GM19455 (cell line): ENCODE results near the gene STARD5.

Source experiments
- ATAC-seq: cut with Tn5 transposase; IDR thresholded peaks from one replicate; pipeline ENCODE4 v1.9.1; 2021; ENCODE audit not compliant: unreplicated experiment

STARD5 gene

DNA sequence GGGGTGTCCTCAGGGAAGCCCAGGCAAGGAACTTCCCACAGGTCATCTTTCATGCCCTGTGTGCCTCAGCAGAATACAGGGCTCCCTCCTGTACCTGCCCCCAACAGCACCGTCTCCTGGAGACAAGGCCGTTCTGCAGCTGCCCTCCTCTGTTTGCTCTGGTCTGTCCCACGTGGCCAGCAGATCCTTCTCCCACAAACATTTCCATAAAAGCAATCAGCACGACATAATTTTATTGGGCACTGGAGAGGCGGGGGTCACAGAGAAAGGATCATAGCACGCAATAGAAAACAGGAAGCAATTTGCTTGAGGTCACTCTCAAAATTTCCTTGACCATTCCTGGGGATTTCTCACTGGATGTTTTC lies 29.4 kb downstream of the STARD5 start:
- no peak for ATAC-seq

DNA sequence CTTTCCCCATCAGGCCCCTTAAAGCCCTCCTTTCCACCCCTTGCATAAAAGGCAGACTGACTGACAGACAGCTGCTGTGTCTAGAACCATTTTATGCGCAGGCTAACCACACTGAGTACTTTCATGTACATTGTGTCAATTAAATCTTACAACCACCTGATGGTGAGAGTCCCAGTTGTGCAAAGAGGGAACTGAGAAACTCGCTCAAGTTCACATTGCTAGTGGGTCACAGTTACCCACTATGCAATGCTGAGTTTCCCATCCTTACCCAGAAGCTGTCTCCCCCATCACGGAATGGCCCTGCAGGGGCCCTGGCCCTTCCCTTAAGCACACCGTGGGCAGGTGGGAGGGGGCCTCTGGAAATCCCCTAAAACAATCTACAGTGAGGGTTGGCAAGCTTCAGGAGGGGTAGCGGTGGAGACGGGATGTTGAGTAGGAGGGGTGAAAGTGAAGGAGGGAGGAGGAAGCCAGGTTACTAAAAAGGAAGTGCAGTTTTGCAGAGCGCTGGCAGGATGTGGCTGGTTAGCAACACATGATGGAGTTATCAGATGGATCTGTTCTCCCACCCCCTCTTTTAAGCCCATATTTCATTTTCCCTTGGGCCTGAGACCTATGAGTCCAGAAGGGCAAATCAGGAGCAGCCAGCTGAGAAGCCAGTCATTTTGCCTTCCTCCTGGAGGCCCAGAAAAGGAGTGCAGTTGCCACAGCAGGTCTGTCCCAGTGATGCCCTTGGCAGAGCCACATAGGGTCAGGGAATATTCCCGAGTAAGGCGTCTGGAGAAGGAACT lies 30.0 kb downstream of the STARD5 start:
- peak; percentile 67 for ATAC-seq

DNA sequence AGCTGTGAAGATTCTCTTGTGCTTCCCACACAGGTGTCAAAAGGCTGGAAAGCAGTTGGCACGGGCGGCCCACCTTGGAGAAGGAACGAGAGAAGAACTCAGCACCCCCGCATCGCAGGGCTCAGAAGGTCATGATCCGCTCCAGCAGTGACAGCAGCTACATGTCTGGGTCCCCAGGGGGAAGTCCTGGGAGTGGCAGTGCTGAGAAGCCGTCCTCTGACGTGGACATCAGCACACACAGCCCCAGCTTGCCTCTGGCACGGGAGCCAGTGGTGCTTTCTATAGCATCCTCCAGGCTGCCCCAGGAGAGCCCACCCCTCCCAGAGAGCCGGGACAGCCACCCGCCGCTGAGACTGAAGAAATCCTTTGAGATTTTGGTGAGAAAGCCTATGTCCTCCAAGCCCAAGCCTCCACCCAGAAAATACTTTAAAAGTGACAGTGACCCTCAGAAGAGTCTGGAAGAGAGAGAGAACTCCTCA lies 31.4 kb downstream of the STARD5 start:
- peak; percentile 32 for ATAC-seq

DNA sequence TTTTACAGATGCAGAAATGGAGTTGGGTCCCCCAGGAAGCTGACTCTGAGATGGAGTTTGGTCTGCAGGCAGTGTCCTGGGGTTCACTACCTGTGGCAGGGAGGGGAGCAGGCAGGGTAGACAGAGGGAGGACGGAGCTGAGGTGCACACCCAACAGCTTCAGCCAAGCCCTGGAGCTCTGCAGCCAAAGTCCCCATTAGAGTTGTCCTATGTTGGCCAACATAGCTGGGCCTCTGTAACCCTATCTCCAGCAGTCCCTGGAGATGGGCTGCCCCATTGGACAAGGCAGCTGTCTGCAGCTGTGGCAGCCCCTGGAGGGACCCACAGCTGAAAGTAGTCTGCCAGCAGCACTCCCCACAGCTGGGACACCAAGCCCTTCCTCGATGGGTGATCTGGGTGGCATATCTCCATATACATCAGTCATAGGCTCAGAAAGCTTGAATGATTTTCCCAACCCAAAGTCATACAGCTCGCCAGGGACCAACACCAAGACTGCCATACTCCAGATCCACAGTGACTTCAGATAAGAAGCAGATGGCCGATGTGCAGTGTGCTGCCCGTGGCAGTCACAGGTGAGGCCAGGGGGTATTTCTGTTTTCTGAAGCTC lies 31.9 kb downstream of the STARD5 start:
- ATAC-seq, result peak; percentile 0

DNA sequence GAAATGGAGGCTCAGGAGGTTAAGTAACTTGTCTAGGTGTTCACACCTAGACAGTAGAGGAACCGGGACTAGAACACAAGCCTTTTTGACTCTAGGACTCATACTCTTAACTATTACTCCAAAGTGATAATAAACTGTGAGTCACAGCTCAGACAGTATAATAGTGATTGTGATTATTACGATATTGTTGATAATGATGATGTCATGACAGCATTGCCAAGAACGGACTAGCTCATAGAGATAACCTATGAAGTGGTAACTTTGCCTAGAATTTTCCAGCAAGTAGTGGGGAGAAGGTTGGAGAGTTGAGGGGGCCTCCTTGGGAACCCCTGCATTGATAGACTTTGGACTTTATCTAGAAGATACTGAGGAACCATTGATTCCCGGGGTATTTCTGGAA lies 34.0 kb downstream of the STARD5 start:
- ATAC-seq, result no peak

DNA sequence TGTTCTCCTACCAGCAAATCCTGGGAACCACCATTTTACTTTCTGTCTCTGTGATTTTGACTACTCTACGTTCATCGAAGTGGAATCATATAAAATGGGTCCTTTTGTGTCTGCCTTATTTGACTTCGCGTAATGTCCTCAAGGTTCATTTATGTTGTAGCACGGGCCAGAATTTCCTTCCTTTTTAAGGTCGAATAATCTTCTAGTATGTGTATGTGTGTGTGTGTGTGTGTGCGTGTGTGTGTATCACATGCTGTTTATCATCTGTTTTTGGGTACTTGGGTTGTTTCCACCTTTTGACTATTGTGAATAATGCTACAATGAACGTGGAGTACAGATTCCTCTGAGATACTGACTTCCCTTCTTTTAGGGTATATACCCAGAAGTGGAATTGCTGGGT lies 35.3 kb downstream of the STARD5 start:
- no peak for ATAC-seq

DNA sequence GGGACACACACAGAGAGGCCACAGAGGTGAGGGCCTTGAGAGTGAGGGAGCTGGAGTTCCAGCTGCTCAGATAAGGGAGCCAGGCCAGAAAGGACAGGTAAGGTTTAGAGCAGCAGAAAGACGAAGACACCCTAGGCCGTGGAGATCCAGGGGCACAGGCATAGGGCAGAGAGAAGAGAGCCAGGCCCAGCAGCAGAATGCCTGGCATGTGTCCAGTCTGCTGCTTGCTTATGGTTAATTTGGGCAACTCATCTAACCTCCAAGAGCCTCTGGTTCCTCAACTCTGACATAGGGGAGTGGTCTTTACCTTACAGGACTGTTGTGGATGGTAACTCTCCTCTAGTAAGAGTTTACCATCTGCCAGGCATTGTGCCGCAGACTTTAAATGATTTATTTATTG lies 35.9 kb downstream of the STARD5 start:
- ATAC-seq, result no peak

DNA sequence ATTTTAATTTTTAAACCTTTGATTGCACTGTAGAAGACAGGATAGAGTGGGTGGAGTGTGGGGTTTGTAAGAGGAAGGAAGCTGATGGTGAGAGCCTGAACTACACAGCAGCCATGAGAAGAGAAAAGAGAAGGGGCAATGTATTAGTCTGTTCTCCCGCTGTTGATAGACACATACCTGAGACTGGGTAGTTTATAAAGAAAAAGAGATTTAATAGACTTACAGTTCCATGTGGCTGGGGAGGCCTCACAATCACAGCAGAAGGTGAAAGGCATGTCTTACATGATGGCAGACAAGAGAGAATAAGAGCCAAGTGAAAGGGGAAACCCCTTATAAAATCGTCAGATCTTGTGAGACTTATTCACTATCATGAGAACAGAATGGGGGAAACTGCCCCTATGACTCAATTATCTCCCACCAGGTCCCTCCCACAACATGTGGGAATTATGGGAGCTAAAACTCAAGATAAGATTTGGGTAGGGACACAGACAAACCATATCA lies 37.3 kb downstream of the STARD5 start:
- ATAC-seq, result peak; percentile 41

DNA sequence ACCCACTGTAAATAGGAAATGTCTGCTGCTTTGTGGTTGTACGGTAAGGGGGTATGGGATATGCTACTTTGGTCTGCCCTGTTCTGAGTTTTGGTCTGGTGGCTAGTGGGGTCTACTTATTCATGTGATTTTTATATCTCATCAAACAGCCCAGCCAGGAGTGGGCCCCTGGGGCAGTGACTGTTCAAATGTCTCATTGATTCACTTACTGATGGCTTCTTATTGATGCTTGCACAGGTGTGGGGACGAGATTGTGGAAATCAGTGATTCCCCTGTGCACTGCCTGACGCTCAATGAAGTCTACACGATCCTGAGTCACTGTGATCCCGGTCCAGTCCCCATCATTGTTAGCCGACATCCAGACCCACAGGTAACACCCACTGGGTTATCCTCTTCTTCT lies 38.5 kb downstream of the STARD5 start:
- ATAC-seq, result no peak

DNA sequence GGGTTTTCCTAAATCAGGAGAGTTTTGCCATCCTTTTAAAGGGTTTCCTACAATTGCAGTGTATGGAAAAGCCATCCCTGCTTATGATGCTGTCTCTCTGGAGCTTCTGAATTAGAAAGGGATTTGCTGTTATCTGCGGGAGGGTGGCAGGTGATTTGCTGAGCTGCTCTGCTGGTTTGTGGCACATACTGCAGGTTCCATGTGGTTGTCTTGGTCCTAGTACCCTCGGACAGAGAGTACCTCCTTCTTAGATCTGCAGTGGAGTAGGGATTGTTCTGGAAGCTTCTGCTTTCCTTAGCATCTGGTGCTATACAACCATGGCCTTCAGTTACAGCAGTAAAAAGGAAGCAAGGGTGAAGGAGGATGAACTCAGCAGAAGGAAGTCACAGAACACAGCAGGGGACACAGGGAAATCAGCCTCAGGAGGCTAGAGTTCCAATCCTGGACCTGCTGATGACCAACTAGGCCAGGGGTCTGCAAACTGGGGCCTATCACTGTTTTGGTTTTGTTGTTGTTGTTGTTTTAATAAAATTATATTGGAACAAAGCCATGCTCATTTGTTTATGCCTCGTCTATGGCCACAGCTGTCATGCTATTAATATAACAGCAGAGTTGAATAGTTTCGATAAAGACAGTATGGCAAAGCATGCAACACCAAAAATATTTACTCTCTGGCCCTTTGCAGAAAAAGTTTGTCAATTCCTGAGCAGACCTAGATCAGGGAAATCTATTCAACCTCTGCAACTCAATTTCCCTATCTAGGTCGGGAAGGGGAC lies 39.5 kb downstream of the STARD5 start:
- peak; percentile 78 for ATAC-seq

DNA sequence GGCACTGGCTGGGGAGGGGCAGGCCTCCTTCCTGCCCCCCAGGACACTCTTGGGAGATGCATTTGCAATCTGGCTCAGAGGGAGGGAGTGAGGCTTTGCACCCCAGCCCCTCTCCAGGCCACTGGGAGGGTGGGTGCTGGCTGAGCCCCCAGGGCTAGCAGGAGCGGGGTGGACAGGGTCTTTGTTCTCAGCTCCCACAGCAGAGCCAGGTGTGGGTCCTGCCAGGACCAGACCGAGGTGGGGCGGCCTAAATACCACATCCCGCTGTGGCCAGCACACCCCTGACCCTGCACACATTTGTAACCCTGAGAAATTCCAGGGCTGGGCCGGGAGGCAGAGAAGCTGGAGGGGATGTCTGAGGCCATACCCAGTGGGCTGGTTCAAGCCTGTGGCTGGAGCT lies 41.0 kb downstream of the STARD5 start:
- ATAC-seq, result no peak

DNA sequence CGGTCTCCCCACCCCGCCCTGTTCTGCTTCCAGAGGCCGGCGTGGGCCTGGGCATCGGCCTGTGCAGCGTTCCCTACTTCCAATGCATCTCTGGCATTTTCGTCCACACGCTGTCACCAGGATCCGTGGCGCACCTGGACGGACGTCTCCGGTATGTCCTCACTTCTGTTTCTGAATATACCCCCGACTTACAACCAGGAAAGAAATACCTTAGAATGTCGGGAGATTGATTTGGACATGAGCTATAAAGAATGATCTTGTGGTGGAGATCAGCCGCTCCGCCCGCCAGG lies 41.4 kb downstream of the STARD5 start:
- no peak for ATAC-seq

DNA sequence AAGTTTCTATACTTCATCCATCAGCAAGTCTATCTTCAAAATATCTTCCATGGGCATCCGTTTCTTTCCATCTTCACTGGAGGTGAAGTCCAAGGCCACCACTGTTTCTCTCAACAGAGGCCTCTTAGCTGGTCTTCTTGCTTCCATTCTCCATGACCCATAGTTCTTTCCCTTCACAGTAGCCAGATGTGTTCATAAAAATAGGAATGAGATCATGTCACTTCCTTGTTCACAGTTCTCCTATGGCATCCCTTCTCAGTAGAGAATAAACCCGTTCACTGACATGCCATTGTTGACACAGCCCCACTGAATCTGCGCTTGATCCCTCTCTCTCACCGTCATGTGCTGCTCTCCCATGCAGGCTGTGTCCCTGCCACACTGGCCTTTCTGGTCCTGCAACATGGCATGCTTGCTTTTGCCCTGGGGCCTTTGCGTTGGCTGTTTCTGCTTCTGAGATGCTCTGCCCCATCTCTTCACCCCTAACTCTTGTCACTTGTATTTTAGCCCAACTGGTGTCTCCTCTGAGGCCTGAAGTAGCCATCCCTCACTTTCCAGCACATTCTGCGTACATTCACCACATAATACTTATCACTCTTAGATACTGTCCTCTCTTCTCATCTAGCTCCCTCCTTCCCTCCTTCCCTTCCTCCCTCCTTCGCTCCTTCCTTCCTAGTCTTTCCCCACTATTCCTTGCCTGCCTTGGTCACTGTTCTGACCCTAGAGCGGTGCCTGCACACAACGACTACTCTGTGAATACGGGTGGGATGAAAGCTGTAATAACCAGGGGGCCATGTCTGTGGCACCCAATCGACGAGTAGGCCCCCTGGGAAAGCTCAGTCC lies 42.0 kb downstream of the STARD5 start:
- ATAC-seq, result no peak

DNA sequence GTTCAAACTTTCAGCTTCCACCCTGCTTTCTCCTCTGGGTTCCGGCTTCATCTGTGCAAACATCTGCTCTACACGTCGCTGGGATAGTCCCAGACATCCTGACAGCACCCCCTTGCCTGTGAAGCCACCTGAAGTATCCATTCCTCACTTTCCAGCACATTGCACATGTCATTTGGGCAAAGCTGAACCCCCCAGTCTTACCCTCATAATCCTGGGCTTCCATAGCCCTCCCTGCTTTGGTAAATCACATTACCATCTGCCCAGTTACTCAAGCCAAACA lies 42.5 kb downstream of the STARD5 start:
- ATAC-seq, result no peak

DNA sequence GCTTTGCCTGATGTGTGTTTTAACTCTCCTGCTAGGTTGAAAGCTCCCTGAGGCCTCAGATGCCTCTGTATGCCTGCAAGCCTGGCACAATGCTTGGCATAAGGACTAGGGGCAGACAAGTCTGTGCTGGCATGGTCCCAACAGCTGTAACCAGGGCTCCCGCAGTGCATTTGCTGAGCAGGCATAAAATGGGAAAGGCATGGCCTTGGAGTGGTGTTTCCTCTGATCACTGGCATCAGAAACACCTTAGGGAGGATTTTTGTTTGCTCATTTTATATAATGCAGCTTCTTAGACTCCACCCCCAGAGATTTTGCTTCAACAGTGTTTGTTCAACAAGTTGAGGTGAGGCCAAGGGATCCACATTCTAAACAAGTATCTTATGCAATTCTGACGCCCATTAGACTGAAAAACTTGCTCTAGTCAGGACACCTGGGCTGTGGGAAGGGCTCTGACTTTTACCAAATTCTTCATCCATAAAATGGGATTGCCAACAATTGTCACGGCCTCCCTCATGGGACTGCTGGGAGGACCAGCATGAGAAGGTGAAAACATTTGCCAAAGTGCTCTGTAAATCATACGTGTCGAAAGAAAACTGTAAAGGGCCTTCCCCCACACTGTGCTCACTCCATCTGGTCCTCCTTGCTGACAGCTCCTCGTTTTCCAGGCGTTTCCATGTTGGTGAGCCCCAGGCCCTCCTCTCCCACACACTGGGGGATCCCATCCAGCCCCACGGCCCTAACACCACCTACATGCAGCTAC lies 43.1 kb downstream of the STARD5 start:
- no peak for ATAC-seq

DNA sequence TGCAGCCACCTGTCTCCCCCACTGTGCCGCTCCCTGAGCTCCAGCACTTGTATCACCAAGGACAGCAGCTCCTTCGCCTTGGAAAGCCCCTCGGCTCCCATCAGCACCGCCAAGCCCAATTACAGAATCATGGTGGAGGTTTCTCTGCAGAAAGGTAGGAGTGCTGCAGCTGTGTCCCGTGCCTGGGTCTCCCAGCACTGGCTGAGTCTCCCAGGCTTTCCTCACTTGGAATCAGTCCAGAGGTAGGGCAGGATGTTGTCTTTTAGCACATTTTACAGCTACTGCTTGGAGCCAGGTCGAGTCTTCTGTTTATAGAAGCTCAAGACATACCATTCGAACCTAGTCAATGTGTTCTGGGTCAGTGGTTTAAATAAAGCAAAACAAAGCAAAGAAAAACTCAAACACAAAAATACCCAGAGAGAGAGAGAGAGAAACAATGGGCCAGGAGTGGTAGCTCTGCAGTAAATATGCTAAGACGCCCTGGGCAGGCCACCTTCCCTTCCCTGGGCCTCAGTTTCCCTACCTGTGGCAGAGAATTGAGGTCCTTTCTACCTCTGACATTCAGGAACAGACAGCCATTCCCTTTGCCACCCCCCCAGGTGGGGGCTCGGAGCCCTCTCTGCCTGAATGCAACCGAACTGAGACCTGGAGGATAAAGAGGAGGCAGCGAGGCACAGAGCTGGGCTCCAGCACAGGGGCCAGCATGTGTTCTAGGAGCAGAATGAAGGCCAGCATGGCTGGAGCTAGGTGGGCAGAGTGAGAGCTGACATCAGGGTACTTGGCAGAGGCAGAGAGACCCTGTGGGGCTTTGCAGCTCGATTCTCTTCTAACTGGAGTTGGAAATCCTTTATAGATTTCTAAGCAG lies 44.1 kb downstream of the STARD5 start:
- ATAC-seq, result no peak

DNA sequence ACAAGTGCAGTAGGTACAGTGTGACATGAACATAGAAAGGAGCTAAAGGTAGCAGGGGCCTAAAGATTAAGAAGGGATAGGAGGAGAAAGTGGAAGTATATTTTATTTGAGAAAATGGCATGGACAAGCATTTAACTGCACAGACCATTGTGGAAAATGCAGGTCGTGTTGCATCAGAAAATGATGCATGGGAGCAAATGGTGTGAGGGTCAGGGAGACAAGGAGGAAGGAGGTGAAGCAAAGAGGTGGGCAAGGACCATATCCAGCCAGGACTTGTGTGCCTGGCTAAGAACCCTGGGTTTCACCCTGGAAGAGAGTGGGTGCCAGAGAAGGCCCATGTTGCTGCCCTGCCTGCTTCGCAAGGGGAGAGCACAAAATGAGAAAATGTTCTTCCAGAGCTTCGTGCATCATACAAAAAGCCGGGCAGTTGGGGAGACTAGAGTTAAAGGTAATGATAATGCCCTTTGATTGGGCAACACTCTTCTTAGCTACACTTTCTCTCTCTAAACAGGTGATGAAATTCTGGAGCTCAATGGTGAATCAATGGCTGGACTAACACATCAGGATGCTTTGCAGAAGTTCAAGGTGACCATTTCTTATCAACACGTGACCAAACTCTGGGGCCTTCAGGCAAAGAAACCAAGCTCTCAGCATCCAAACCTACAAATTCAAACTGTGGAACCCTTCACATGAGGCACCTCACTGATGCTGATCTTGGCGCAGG lies 45.5 kb downstream of the STARD5 start:
- no peak for ATAC-seq

DNA sequence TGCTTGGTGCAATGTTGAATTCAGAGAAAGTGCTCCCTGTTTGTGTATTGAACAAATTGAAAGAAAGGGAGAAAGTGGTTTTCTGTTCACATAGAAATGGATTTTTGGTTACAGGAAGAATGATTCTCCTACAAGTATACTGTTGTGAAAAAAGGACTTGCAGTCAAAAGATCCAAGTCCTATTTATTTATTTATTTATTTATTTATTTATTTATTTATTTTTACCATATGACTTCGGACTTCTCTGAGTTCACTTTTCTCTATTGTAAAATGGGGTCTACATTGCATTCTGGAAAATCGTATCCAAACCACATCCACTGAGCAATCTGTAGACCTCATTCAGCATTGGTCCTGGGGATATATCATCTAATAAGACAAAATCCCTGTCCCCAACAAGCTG lies 46.1 kb downstream of the STARD5 start:
- ATAC-seq, result no peak

DNA sequence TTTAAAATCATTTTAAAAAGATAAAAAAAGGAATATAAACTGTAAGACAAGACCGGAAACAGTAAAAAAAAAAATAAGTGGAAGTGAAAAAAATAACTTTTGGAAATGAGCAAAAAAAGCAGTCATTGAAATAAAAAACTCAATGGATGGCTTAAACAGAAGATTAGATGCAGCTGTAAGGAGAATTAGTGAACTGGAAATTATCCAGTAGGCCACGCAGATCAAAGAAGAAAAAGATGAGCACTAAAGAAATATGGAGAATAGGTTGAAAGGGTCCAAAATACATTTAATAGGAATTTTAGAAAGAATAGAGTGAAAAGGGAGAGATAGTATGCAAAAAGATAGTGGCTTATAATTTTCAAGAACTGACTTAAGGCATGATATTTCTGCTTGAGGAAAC lies 47.0 kb downstream of the STARD5 start:
- no peak for ATAC-seq
